Midbrain (tissue), 1 donor: Measurements from ENCODE around the gene PLPPR4.
"Not testable (repeated sequence)": the region's sequence is repeated elsewhere in the genome, so short reads cannot be mapped to it uniquely, and the experiment has no call there.

ENCODE experiments used
- DNase-seq: peaks from one replicate; lab custom pipeline; 2025; lab: John Stamatoyannopoulos, UW

The PLPPR4 gene

DNA sequence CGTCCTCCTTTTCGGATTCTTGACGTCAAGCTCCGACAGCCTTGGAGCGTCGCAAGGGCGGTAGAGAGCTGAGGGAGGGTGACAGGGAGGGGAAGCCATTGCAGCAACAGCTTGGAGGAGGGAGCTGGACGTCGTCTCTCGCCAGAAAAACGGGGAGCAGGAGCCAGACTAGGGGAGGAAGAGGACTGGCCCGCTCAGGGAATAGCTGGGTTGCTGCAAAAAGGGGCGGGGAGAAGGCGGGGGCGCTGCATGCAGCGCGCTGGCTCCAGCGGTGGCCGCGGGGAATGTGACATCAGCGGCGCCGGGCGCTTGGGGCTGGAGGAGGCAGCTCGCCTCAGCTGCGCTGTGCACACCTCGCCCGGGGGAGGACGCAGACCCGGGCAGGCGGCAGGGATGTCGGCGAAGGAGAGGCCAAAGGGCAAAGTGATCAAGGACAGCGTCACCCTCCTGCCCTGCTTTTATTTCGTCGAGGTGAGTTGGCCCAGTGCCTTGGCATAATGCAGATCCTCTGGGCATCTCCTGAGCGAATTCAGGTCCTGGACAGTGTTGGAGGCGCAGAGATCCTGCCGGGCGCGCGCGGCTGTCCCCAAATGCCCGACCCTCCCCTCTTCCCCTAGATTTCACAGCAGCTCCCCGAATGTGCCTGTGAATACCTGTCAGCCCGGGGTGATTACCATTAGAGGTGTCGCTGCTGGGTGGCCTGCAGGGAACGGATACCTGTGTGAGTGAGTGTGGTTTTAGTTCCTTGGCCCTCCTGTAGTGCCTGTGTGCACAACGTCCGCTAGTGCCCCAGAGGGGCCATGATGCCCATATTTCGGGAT lies at the start of gene PLPPR4:
TSS of gene PLPPR4 (plus strand) at position 292 of the 821 bp plus-strand sequence. CDS start at position 394, 102 bp downstream.
- peak; percentile 28 for DNase-seq

GRCh38 chr1:99216956-99217355 lies 47.3 kb upstream of the PLPPR4 start:
- DNase-seq = no peak

DNA sequence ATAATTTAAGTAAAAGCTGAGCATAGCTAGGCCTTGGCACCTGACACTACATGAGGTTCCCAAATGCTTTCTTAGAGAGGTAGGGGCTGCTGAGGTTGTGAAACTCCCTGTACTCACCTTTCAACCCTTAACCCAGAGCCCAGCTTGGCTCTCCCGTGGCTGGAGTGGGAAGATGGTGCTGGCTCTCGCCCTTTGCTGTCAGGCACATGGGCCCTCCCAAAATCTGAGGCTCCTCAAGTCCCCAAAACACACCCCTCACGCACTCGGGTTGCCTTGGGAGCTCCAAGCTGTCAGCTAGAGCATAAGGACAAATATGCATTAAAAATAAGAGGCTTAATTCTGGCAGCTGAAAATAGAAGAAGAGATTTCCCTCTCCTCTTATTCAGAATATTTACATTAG lies 46.7 kb upstream of the PLPPR4 start:
- DNase-seq = no peak

DNA sequence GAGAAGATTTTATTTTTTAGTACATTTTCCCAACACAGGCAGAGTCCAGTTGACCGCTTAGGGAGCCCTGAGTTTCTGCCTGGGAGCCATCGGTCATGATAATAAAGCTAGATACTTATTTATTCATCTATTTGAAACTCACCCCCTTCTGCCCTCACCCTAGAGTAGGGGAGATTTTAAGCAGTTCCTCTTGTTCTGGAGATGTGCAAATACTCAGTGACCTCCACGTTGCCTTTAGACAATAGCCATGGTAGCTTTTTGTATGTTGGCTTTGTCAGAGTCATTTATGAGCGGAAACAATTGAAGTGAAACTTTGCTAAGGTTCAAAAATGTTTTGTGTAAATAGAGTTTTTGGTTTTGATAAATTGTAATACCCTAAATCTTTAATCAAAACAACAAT lies 45.7 kb upstream of the PLPPR4 start:
- DNase-seq = no peak

GRCh38 chr1:99218999-99219398 lies 45.3 kb upstream of the PLPPR4 start:
- no peak for DNase-seq

GRCh38 chr1:99227056-99227897 lies 37.0 kb upstream of the PLPPR4 start:
- no peak for DNase-seq

- no peak for DNase-seq
These were observed 36.1 kb upstream of the PLPPR4 start for GRCh38 chr1:99228153-99228552.

- no peak for DNase-seq
These were observed 35.2 kb upstream of the PLPPR4 start for GRCh38 chr1:99229122-99229521.

GRCh38 chr1:99230695-99231094 lies 33.6 kb upstream of the PLPPR4 start:
- DNase-seq = no peak

DNA sequence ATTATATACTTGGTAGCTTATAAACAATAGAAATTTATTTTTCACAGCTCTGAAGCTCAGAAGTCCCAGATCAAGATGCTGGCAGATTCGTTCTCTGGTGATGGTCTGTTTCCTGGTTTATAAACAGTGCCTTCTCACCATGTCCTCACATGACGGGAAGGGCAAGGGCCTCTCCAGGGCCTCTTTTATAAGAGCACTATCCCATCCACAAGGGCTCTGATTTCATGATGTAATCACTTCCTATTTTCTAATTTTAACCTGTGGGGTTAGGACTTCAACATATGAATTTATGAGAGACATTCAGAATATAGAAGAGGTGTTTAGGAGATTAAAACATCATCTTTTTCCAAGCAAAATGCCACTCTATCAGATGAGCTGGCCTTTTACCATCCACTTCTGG lies 32.1 kb upstream of the PLPPR4 start:
- DNase-seq = no peak

- no peak for DNase-seq
These were observed 30.8 kb upstream of the PLPPR4 start for GRCh38 chr1:99233446-99233845.

GRCh38 chr1:99236756-99237155 lies 27.5 kb upstream of the PLPPR4 start:
- no peak for DNase-seq

DNA sequence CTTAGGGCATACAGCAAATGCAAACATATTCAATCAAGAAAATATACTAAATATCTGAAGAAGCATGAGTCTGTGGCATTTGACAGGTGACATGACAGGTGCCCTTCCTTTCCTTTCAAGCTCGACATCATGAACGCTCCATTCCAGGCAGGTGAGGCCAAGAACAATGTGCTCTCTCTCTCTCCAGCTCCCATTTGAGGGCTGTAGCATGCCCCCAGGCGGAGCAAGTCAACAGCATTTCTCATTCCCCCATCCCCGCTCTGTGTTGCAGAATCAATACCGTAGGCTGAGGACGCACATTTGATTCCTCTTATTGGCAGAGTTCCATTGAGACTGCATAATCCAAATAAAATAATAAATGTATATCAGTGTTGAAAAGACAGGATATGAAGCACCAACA lies 24.6 kb upstream of the PLPPR4 start:
- no peak for DNase-seq

DNA sequence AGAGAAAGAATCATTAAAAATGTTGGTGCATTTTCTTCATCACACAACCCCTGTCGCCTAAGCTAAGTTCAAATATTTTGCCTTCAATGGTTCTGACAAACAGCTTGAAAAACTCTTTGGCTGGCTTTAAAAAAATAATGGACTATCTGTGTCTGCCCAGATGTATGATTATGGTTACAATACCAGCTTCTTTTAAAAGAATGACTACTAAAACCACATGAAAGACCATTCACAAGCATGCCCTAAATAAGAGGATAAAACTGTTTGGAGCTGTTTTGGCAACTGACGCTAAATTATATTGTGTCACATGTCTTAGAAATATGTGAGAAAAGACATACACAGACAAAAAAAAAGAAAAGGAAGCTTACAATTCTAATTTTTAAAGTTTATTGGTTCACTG lies 23.7 kb upstream of the PLPPR4 start:
- DNase-seq = no peak

DNA sequence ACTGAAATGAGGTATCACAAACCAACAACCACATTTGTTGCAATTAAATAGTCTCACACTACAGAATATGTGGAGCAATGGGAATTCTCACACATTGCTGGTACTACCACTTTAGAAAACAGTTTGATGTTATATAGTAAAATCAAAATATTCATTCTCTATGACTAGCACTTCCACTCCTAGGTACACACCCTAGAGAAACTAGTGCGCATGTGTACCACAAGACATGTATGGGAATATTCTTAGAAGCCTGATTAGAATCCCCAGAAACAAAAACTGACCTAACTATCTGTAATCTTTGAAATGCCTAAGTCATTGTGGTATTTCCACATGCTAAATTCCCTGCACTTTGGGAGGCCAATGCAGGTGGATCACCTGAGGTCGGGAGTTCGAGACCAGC lies 18.1 kb upstream of the PLPPR4 start:
- DNase-seq = no peak

DNA sequence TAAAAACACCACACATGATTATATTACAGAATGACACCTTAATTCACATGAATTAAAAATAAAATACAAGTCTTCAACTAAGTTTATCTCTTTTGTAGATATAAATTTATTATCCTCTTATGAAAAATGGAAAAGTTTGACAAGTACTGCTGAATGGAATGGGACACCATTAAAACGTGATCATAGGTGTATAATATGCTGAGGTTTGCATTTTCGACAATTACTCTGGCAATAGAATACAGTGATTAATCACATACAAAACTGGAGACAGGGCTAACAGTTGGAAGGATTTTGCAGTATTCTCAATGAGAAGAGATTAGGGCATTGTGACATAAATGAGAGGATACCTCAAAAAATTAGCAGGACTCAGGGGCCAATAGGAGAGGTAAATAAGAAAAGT lies 17.1 kb upstream of the PLPPR4 start:
- DNase-seq = no peak

GRCh38 chr1:99250728-99251127 lies 13.6 kb upstream of the PLPPR4 start:
- DNase-seq = no peak

DNA sequence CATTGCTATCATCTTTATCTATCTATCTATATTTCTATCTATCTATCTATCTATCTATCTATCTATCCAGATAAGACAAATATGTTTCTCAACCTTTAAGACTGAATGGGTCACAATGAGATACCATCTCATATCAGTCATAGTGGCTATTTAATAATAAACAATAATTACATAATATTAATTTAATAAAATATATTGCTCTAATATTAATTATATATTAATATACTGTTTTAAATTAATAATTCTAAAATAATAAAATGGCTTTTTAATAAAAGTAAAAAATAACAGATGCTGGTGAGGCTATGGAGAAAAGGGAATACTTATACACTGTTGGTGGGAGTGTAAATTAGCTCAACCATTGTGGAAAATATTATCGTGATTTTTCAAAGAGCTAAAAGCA lies 13.0 kb upstream of the PLPPR4 start:
- DNase-seq = no peak

- DNase-seq = no peak
These were observed 11.7 kb upstream of the PLPPR4 start for GRCh38 chr1:99252630-99253029.

- DNase-seq = not testable (repeated sequence)
These were observed 3.9 kb upstream of the PLPPR4 start for GRCh38 chr1:99260402-99260801.

DNA sequence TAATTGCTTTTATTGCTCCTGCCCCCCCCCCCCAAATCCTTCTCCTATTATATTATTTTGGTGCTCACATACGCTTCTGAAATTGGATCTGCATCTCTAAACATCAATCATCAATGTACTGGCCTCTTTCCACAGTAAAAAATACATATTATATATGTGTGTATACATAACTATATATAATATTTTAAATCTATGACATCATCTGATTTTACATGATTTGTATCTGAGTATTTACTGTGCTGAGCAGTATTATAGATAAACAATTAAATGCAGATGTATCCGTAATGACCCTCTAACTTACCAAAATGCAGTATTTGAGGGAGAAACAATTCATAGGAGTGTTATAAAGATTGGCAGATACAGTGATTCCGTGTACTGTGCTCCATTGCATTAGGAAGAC lies 832 bp downstream of the PLPPR4 start:
- DNase-seq = no peak

DNA sequence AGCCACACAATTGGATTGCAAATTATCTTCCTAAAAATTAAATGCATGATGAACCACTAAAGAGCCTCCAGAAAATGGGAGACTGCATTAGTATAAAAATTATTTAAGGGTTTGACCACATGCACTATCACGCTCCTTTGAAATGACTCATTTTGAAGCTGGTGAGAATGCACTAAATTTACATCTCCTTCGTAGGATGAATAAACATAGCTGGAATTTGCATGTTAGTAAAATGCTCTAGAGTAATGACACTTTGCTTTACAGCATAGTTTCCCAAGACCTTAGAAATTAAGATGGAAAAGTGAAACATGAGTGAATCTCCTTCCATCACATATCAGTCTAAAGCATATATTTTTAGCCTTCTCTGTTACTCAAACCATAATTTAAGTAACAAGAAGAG lies 2.4 kb downstream of the PLPPR4 start:
- no peak for DNase-seq

- no peak for DNase-seq
These were observed 3.7 kb downstream of the PLPPR4 start for GRCh38 chr1:99268021-99268420.
